Activated T-helper 17 cell treated with anti-CD3 and anti-CD28 coated beads, Interleukin-2, amount 50 U/mL, for 72 hours (primary cell): ENCODE measurements around the gene INO80C. TPM values are rescaled to one million over a fixed set of nuclear protein-coding genes. Genes with fewer than 3 reads are reported as not detected.

ENCODE experiments used
- ATAC-seq: fragments of 150-1000 bp; cut with Tn5 transposase; replicated peaks from 2 replicates; pipeline ENCODE4 v1.10.0; 2021; ENCODE audit warnings: mild to moderate bottlenecking, moderate library complexity
- H3K27ac Mint-ChIP-seq: one replicate; pipeline ENCODE4 v1.8.0; 2022; ENCODE audit warnings: mixed read lengths
- H3K27me3 Mint-ChIP-seq: one replicate; pipeline ENCODE4 v1.8.0; 2022; ENCODE audit warnings: mixed read lengths
- H3K36me3 Mint-ChIP-seq: one replicate; pipeline ENCODE4 v1.8.0; 2022; ENCODE audit warnings: low read depth, mild to moderate bottlenecking, mixed read lengths
- H3K4me1 Mint-ChIP-seq: one replicate; pipeline ENCODE4 v1.8.0; 2022; ENCODE audit warnings: mixed read lengths
- H3K4me3 Mint-ChIP-seq: one replicate; pipeline ENCODE4 v1.8.0; 2022; ENCODE audit warnings: mild to moderate bottlenecking, mixed read lengths
- H3K9me3 Mint-ChIP-seq: one replicate; pipeline ENCODE4 v1.8.0; 2022; ENCODE audit warnings: mixed read lengths
- total RNA-seq, 2 donors: library from RNA; stranded (reverse); gene quantifications; one replicate each; pipeline ENCODE4 v1.2.3, GENCODE V29; 2022

INO80C gene
- total RNA-seq, 2 donors from 2014 or later = 20.6 to 22.0 TPM

DNA sequence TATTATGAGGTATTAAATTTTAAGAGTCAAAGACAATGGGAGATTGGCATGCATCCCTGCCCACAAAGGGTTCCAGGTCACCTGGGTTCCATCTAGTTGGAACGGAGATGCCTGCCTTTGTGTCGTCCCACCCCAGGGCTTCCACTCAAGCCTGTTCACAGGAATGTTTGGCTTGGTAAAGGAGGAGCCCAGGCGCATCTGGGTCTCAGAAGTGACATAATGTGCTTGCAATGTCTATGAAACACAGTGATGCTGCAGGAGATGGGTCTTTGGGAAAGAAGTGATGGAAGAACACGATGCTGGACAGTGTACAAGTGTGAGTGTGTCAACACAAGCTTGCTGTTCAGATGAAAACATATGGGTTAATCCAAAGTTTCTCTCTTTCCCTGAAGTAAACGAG is 71.0 kb downstream of the INO80C start:
- Mint-ChIP-seq H3K9me3 (no peaks in the 10 kb centered on the region), H3K36me3 (no peaks in the 10 kb centered on the region), H3K4me3 (no peak overlapping the region), H3K27ac (no peak overlapping the region), H3K4me1 (no peaks in the 10 kb centered on the region), H3K27me3 (peaks cover 5% of the 10 kb centered on the region)
- no peak for ATAC-seq

- Mint-ChIP-seq H3K27me3 (peaks cover 5% of the 10 kb centered on the region), H3K4me1 (no peaks in the 10 kb centered on the region), H3K36me3 (no peaks in the 10 kb centered on the region), H3K27ac (no peak overlapping the region), H3K4me3 (no peak overlapping the region), H3K9me3 (no peaks in the 10 kb centered on the region)
- ATAC-seq = no peak
Observed at GRCh38 chr18:35424356-35424755, 73.4 kb downstream of the INO80C start.

DNA sequence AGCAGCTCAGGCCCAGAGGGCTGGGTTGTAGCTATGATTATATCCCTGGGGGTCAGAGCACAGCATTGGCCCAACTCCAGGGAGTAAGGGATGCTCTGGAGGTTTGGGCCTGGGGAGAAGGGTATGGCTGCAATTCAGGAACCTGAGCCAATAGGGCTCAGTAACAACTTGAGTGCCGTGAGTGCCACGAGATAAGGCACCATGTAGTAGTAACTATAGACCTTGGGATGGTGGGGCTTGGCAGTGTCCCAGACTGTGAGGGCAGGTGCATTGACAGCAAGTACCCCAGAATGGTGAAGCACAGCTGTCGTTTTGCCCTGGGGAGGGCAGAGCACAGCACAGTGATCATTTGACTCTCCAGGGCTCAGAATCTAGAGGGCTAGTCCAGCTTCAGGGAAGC is 75.5 kb downstream of the INO80C start:
- no peak for ATAC-seq
- Mint-ChIP-seq H3K4me1 (no peaks in the 10 kb centered on the region), H3K36me3 (no peaks in the 10 kb centered on the region), H3K27ac (no peak overlapping the region), H3K27me3 (peaks cover 8% of the 10 kb centered on the region), H3K9me3 (peaks cover 3% of the 10 kb centered on the region), H3K4me3 (no peak overlapping the region)

GRCh38 chr18:35418610-35419009 is 79.2 kb downstream of the INO80C start:
- ATAC-seq = no peak
- Mint-ChIP-seq H3K9me3 (peaks cover 6% of the 10 kb centered on the region), H3K4me1 (peaks cover 7% of the 10 kb centered on the region), H3K4me3 (no peak overlapping the region), H3K27ac (no peak overlapping the region), H3K27me3 (peaks cover 6% of the 10 kb centered on the region), H3K36me3 (no peaks in the 10 kb centered on the region)

Other genes with a start within 250 kb of the INO80C start
- gene ZSCAN30, start 207.7 kb downstream of the INO80C start, total RNA-seq = 10 to 100 TPM; 12.8 to 25.8 TPM
- 10 to 100 TPM; 36.3 to 37.6 TPM for gene ZNF24, start 153.5 kb downstream of the INO80C start, total RNA-seq
- under 1 TPM; 0.37 to 0.87 TPM for gene ZNF396, start 120.6 kb downstream of the INO80C start, total RNA-seq
- 10 to 100 TPM; 27.9 to 69.3 TPM for gene GALNT1, start 83.8 kb upstream of the INO80C start, total RNA-seq